HCT116 (cell line): Measurements from ENCODE around the gene CES3. TPM values are rescaled to one million over a fixed set of nuclear protein-coding genes. Genes with fewer than 3 reads are reported as not detected.

Experiments
- ATAC-seq: fragments of 200-7000 bp; cut with Tn5 transposase; 2 replicates; pipeline ENCODE4 v1.9.1; 2020; ENCODE audit warnings: mild to moderate bottlenecking, moderate library complexity
- BruUV-seq: library from RNA; stranded (reverse); fragments of 400-500 nt; replicated peaks from 2 replicates; lab custom pipeline; 2021; lab: Mats Ljungman, UMichigan
- CTCF ChIA-PET: fragments of 300-600 bp; sonication (Branson Sonifier 250); formaldehyde crosslinking; loops from one replicate; lab custom pipeline; 2021; ENCODE audit warnings: antibody characterized with exemption; lab: Charles Lee
- POLR2A ChIA-PET: fragments of 300-600, 350-600 bp; sonication (Branson Sonifier 250); formaldehyde crosslinking; loops from one replicate; lab custom pipeline; 2021; ENCODE audit warnings: antibody characterized with exemption; lab: Charles Lee
- RAD21 ChIA-PET, 2 experiments: fragments of 300-600 bp; sonication (Branson Sonifier 250); formaldehyde crosslinking; loops; one replicate each; lab custom pipeline; 2023; ENCODE audit warnings: low total read pairs in 2 of 2; ENCODE audit not compliant: uncharacterized antibody in 2 of 2, unreplicated experiment in 2 of 2, low non-redundant PET in 1 of 2; lab: Charles Lee
- DNase-seq: peaks from one replicate; pipeline ENCODE4 v3.0.0-alpha.2; 2010; ENCODE audit warnings: low read depth, low spot score
- H2AFZ ChIP-seq: fragments of 200-600 bp; shearing (Covaris generic), sonication (generic); 2 replicates; pipeline ENCODE4 v1.6.1; 2017; ENCODE audit warnings: low read depth, mixed run types, mixed read lengths, antibody characterized with exemption, low read length; ENCODE audit not compliant: poor library complexity, severe bottlenecking
- H3K27ac ChIP-seq: 2 replicates; pipeline ENCODE4 v1.5.1; 2012; ENCODE audit warnings: low read depth, low read length
- H3K27me3 ChIP-seq: fragments of 200-600 bp; sonication (generic); 2 replicates; pipeline ENCODE4 v1.6.1; 2016; ENCODE audit warnings: mixed run types, low read length, mixed read lengths; ENCODE audit not compliant: insufficient read depth
- H3K36me3 ChIP-seq, 2 experiments: fragments of 200-500 bp in 1 of 2; fragments of 200-600 bp in 1 of 2; sonication (Bioruptor generic) in 1 of 2; sonication (generic) in 1 of 2; 2 replicates each; pipeline versions ENCODE4 v1.5.1 to v1.6.1; 2014 to 2016; ENCODE audit warnings: low read length in 2 of 2, inconsistent platforms in 1 of 2, mixed read lengths in 1 of 2, mixed run types in 1 of 2; ENCODE audit not compliant: insufficient read depth in 2 of 2, control insufficient read depth in 1 of 2
- H3K4me1 ChIP-seq, 2 experiments: fragments of 200-600 bp in 1 of 2; sonication (generic) in 1 of 2; 2 replicates each; pipeline versions ENCODE4 v1.5.1 to v1.6.1; 2012 to 2017; ENCODE audit warnings: low read length in 2 of 2, inconsistent platforms in 1 of 2, mild to moderate bottlenecking in 1 of 2, mixed read lengths in 1 of 2, mixed run types in 1 of 2, moderate library complexity in 1 of 2; ENCODE audit not compliant: insufficient read depth in 2 of 2, control insufficient read depth in 1 of 2
- H3K4me2 ChIP-seq: fragments of 200-600 bp; sonication (generic); 2 replicates; pipeline ENCODE4 v1.6.1; 2017; ENCODE audit warnings: mixed run types, low read length, mixed read lengths
- H3K4me3 ChIP-seq, 2 experiments: fragments of 200-600 bp in 1 of 2; sonication (generic) in 1 of 2; replicated peaks in 1 of 2; 2 replicates each; pipeline ENCODE4 v1.5.1; 2011 to 2016; ENCODE audit warnings: low read length in 2 of 2, control low read depth in 1 of 2, low read depth in 1 of 2, mild to moderate bottlenecking in 1 of 2, mixed read lengths in 1 of 2, mixed run types in 1 of 2
- H3K79me2 ChIP-seq: fragments of 200-600 bp; sonication (generic); 2 replicates; pipeline ENCODE4 v1.6.1; 2017; ENCODE audit warnings: mild to moderate bottlenecking, mixed run types, low read length, moderate library complexity, mixed read lengths; ENCODE audit not compliant: insufficient read depth
- H3K9ac ChIP-seq: fragments of 200-600 bp; sonication (generic); 2 replicates; pipeline ENCODE4 v1.6.1; 2016; ENCODE audit warnings: low read length, mixed read lengths
- H3K9me2 ChIP-seq: fragments of 200-600 bp; sonication (generic), shearing (Covaris generic); 2 replicates; pipeline ENCODE4 v1.6.1; 2017; ENCODE audit warnings: mixed run types, mild to moderate bottlenecking, moderate library complexity; ENCODE audit not compliant: insufficient read depth
- H3K9me3 ChIP-seq, 2 experiments: fragments of 200-500 bp in 1 of 2; fragments of 200-600 bp in 1 of 2; sonication (Bioruptor generic) in 1 of 2; sonication (generic) in 1 of 2; 2 replicates each; pipeline ENCODE4 v1.6.1; 2014 to 2017; ENCODE audit warnings: low read length in 2 of 2, mixed read lengths in 2 of 2, inconsistent platforms in 1 of 2, low read depth in 1 of 2, mild to moderate bottlenecking in 1 of 2, mixed run types in 1 of 2, moderate library complexity in 1 of 2; ENCODE audit not compliant: control insufficient read depth in 1 of 2, insufficient read depth in 1 of 2
- H4K20me1 ChIP-seq: fragments of 200-600 bp; sonication (generic), shearing (Covaris generic); 2 replicates; pipeline ENCODE4 v1.6.1; 2017; ENCODE audit warnings: mixed run types, mild to moderate bottlenecking, moderate library complexity; ENCODE audit not compliant: insufficient read depth
- CEBPB ChIP-seq: IDR thresholded peaks from 2 replicates; pipeline ENCODE4 v1.6.1; 2012; ENCODE audit warnings: low read depth
- ELF1 ChIP-seq: IDR thresholded peaks from 2 replicates; pipeline ENCODE4 v1.6.1; 2012; ENCODE audit warnings: low read depth, borderline replicate concordance
- EZH2 ChIP-seq: fragments of 200-600 bp; sonication (generic); IDR thresholded peaks from 2 replicates; pipeline ENCODE4 v1.6.1; 2017; ENCODE audit warnings: antibody characterized with exemption, mixed run types
- FOSL1 ChIP-seq: IDR thresholded peaks from 2 replicates; pipeline ENCODE4 v1.6.1; 2012; ENCODE audit warnings: low read depth
- JUND ChIP-seq: IDR thresholded peaks from 2 replicates; pipeline ENCODE4 v1.6.1; 2012
- POLR2A ChIP-seq: IDR thresholded peaks from 2 replicates; pipeline ENCODE4 v1.7.0; 2011; ENCODE audit warnings: borderline replicate concordance; ENCODE audit not compliant: insufficient read depth, insufficient read length; ENCODE audit errors: extremely low read depth
- SP1 ChIP-seq: IDR thresholded peaks from 2 replicates; pipeline ENCODE4 v1.6.1; 2012; ENCODE audit warnings: low read depth
- SRF ChIP-seq: IDR thresholded peaks from 2 replicates; pipeline ENCODE4 v1.6.1; 2012; ENCODE audit warnings: low read depth
- TCF7L2 ChIP-seq: IDR thresholded peaks from 2 replicates; pipeline ENCODE4 v1.7.0; 2011; ENCODE audit warnings: borderline replicate concordance, inconsistent platforms; ENCODE audit not compliant: insufficient read depth, insufficient read length; ENCODE audit errors: extremely low read depth
- YY1 ChIP-seq: IDR thresholded peaks from 2 replicates; pipeline ENCODE4 v1.6.1; 2011; ENCODE audit warnings: low read length, low read depth, moderate library complexity, mild to moderate bottlenecking; ENCODE audit not compliant: insufficient replicate concordance; ENCODE audit errors: extremely low read depth
- ZFX ChIP-seq: fragments of 450-650 bp; IDR thresholded peaks from 2 replicates; pipeline ENCODE4 v1.6.1; 2017
- ZNF274 ChIP-seq: fragments of 200-500 bp; sonication (Bioruptor generic); IDR thresholded peaks from 2 replicates; pipeline ENCODE4 v1.6.1; 2014; ENCODE audit warnings: mild to moderate bottlenecking, low read depth, low read length, inconsistent platforms
- intact Hi-C: fragments of 100-400 bp; cut with micrococcal nuclease; formaldehyde crosslinking; loops from 2 replicates; pipeline ENCODE4 v1.10.0; 2022
- total RNA-seq: library from RNA; stranded (reverse); gene quantifications from one replicate; pipeline ENCODE4 v1.2.1, GENCODE V29; 2021; ENCODE audit not compliant: unreplicated experiment
- TF ChIP-seq, protein P1 (sequence below): IDR thresholded peaks from 2 replicates; pipeline ENCODE4 v1.6.1; 2012; ENCODE audit warnings: low read depth
- TF ChIP-seq, protein P2 (sequence below), 3 experiments: fragments of 200-600 bp in 1 of 3; sonication (generic) in 1 of 3; IDR thresholded peaks in 2 of 3; conservative IDR thresholded peaks in 1 of 3; 2 replicates each; pipeline ENCODE4 v1.5.1; 2012 to 2017; ENCODE audit warnings: low read depth in 2 of 3, low read length in 2 of 3, antibody characterized with exemption in 1 of 3, borderline replicate concordance in 1 of 3, control low read depth in 1 of 3, mild to moderate bottlenecking in 1 of 3, mixed read lengths in 1 of 3, mixed run types in 1 of 3, moderate library complexity in 1 of 3; ENCODE audit not compliant: insufficient read depth in 1 of 3

Gene CES3
- total RNA-seq, 1 experiment from 2014 or later = 10.8 TPM

- intact Hi-C loops = no loop called here
- DNase-seq (no peak), ATAC-seq (no peak)
- Histone ChIP-seq H2AFZ (no peak overlapping the region), H3K27ac (no peak overlapping the region), H4K20me1 (no peaks in the 10 kb centered on the region), H3K4me1 (peaks cover 15 to 51% of the 10 kb centered on the region in 2 experiments), H3K36me3 (peaks cover under 1 to 7% of the 10 kb centered on the region in 2 experiments; a peak in 1 of 4 replicates), H3K4me3 (no peak overlapping the region), H3K9ac (no peak overlapping the region; the same call in 1 of the 2 replicates), H3K9me2 (no peaks in the 10 kb centered on the region), H3K79me2 (peaks cover 49% of the 10 kb centered on the region), H3K27me3 (no peaks in the 10 kb centered on the region), H3K4me2 (no peak overlapping the region), H3K9me3 (no peaks in the 10 kb centered on the region)
- BruUV-seq = no TSS peak
- TF ChIP-seq, protein P1, sequence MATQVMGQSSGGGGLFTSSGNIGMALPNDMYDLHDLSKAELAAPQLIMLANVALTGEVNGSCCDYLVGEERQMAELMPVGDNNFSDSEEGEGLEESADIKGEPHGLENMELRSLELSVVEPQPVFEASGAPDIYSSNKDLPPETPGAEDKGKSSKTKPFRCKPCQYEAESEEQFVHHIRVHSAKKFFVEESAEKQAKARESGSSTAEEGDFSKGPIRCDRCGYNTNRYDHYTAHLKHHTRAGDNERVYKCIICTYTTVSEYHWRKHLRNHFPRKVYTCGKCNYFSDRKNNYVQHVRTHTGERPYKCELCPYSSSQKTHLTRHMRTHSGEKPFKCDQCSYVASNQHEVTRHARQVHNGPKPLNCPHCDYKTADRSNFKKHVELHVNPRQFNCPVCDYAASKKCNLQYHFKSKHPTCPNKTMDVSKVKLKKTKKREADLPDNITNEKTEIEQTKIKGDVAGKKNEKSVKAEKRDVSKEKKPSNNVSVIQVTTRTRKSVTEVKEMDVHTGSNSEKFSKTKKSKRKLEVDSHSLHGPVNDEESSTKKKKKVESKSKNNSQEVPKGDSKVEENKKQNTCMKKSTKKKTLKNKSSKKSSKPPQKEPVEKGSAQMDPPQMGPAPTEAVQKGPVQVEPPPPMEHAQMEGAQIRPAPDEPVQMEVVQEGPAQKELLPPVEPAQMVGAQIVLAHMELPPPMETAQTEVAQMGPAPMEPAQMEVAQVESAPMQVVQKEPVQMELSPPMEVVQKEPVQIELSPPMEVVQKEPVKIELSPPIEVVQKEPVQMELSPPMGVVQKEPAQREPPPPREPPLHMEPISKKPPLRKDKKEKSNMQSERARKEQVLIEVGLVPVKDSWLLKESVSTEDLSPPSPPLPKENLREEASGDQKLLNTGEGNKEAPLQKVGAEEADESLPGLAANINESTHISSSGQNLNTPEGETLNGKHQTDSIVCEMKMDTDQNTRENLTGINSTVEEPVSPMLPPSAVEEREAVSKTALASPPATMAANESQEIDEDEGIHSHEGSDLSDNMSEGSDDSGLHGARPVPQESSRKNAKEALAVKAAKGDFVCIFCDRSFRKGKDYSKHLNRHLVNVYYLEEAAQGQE = no peak
- TF ChIP-seq YY1 (no peak), POLR2A (no peak), FOSL1 (no peak), EZH2 (no peak), CEBPB (no peak), ZFX (no peak), SRF (no peak), ZNF274 (no peak), JUND (no peak), SP1 (no peak), ELF1 (no peak), TCF7L2 (no peak)
- TF ChIP-seq, protein P2, sequence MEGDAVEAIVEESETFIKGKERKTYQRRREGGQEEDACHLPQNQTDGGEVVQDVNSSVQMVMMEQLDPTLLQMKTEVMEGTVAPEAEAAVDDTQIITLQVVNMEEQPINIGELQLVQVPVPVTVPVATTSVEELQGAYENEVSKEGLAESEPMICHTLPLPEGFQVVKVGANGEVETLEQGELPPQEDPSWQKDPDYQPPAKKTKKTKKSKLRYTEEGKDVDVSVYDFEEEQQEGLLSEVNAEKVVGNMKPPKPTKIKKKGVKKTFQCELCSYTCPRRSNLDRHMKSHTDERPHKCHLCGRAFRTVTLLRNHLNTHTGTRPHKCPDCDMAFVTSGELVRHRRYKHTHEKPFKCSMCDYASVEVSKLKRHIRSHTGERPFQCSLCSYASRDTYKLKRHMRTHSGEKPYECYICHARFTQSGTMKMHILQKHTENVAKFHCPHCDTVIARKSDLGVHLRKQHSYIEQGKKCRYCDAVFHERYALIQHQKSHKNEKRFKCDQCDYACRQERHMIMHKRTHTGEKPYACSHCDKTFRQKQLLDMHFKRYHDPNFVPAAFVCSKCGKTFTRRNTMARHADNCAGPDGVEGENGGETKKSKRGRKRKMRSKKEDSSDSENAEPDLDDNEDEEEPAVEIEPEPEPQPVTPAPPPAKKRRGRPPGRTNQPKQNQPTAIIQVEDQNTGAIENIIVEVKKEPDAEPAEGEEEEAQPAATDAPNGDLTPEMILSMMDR (IDR thresholded peaks at IDR 0.05 in 2 of 3, conservative IDR thresholded peaks at IDR 0.05 in 1 of 3; ENCODE audit: borderline replicate concordance in 1 of 3, insufficient read depth in 1 of 3, low read depth in 2 of 3, low read length in 2 of 3) = no peak
- RAD21 ChIA-PET = no interaction called here
- CTCF ChIA-PET = no interaction called here
- POLR2A ChIA-PET = no interaction called here
Measured at GRCh38 chr16:66932076-66932475, 29.0 kb upstream of the CES3 start.
